OCI-LY7 (cell line): ENCODE measurements around the gene CSE1L. TPM values are rescaled to one million over a fixed set of nuclear protein-coding genes. Genes with fewer than 3 reads are reported as not detected.

Source experiments
- BruUV-seq: library from RNA; stranded (reverse); fragments of 400-500 nt; replicated peaks from 2 replicates; lab custom pipeline; 2021; lab: Mats Ljungman, UMichigan
- CTCF ChIA-PET: fragments of 300-600 bp; sonication (Branson Sonifier 250); formaldehyde crosslinking; loops from one replicate; lab custom pipeline; 2022; ENCODE audit warnings: antibody characterized with exemption; ENCODE audit not compliant: unreplicated experiment; lab: Charles Lee
- POLR2A ChIA-PET: fragments of 300-600 bp; sonication (Branson Sonifier 250); formaldehyde crosslinking; loops from one replicate; lab custom pipeline; 2022; ENCODE audit warnings: antibody characterized with exemption; lab: Charles Lee
- DNase-seq: peaks from one replicate; pipeline ENCODE4 v3.0.0-alpha.2; 2015; ENCODE audit warnings: low spot score
- H2AFZ ChIP-seq: fragments of 200-600 bp; sonication (generic), shearing (Covaris generic); 2 replicates; pipeline ENCODE4 v1.6.1; 2014; ENCODE audit warnings: mild to moderate bottlenecking, antibody characterized with exemption, low read length, moderate library complexity
- H3K27ac ChIP-seq: fragments of 200-600 bp; sonication (generic); 2 replicates; pipeline ENCODE4 v1.5.1; 2014; ENCODE audit warnings: mixed run types, low read depth, mild to moderate bottlenecking, moderate library complexity, low read length, inconsistent platforms; ENCODE audit not compliant: poor library complexity, severe bottlenecking
- H3K36me3 ChIP-seq: fragments of 200-600 bp; sonication (generic); 2 replicates; pipeline ENCODE4 v1.6.1; 2014; ENCODE audit warnings: mild to moderate bottlenecking, antibody characterized with exemption, low read length, moderate library complexity, mixed read lengths; ENCODE audit not compliant: insufficient read depth
- H3K4me1 ChIP-seq: fragments of 200-600 bp; sonication (generic); 2 replicates; pipeline ENCODE4 v1.5.1; 2014; ENCODE audit warnings: mild to moderate bottlenecking, low read length; ENCODE audit not compliant: insufficient read depth, poor library complexity, severe bottlenecking
- H3K4me2 ChIP-seq: fragments of 200-600 bp; sonication (generic); 2 replicates; pipeline ENCODE4 v1.6.1; 2014; ENCODE audit warnings: mild to moderate bottlenecking, low read length
- H3K4me3 ChIP-seq: fragments of 200-600 bp; sonication (generic); 2 replicates; pipeline ENCODE4 v1.5.1; 2014; ENCODE audit warnings: mild to moderate bottlenecking, low read depth, low read length; ENCODE audit not compliant: poor library complexity, severe bottlenecking
- H3K79me2 ChIP-seq: fragments of 200-600 bp; sonication (generic); 2 replicates; pipeline ENCODE4 v1.6.1; 2016; ENCODE audit warnings: low read depth, mild to moderate bottlenecking, low read length, moderate library complexity, mixed read lengths; ENCODE audit not compliant: insufficient read depth
- H3K9me2 ChIP-seq: fragments of 200-600 bp; sonication (generic); 2 replicates; pipeline ENCODE4 v1.6.1; 2016; ENCODE audit warnings: mild to moderate bottlenecking, low read length, mixed read lengths; ENCODE audit not compliant: insufficient read depth
- H3K9me3 ChIP-seq: fragments of 200-600 bp; sonication (generic); 2 replicates; pipeline ENCODE4 v1.6.1; 2014; ENCODE audit warnings: mild to moderate bottlenecking, mixed run types, low read length, mixed read lengths
- H4K20me1 ChIP-seq: fragments of 200-600 bp; sonication (generic); 2 replicates; pipeline ENCODE4 v1.6.1; 2014; ENCODE audit warnings: mild to moderate bottlenecking, antibody characterized with exemption, low read length, moderate library complexity, mixed read lengths; ENCODE audit not compliant: insufficient read depth
- EZH2phosphoT487 ChIP-seq: fragments of 200-600 bp; sonication (generic); IDR thresholded peaks from 2 replicates; pipeline ENCODE4 v1.6.1; 2018; ENCODE audit warnings: low read depth, borderline replicate concordance, mild to moderate bottlenecking, mixed run types, antibody characterized with exemption, low read length, moderate library complexity, mixed read lengths
- intact Hi-C: fragments of 100-400 bp; cut with micrococcal nuclease; formaldehyde crosslinking; loops from one replicate; pipeline ENCODE4 v1.10.0; 2022; ENCODE audit not compliant: unreplicated experiment
- total RNA-seq, 2 experiments: library from RNA; depleted of rRNA in 1 of 2; stranded (reverse); fragments of >200 nt in 1 of 2; shearing (Covaris generic) in 1 of 2; gene quantifications; 2 replicates each; pipeline ENCODE4 v1.2.3, GENCODE V29; 2014 to 2022
- TF ChIP-seq, protein P1 (sequence below): fragments of 200-600 bp; sonication (generic); conservative IDR thresholded peaks from 2 replicates; pipeline ENCODE4 v1.5.1; 2014; ENCODE audit warnings: mild to moderate bottlenecking, antibody characterized with exemption, low read length, moderate library complexity, mixed read lengths

Gene CSE1L
- total RNA-seq, 2 experiments from 2014 or later = 104 to 145 TPM

DNA sequence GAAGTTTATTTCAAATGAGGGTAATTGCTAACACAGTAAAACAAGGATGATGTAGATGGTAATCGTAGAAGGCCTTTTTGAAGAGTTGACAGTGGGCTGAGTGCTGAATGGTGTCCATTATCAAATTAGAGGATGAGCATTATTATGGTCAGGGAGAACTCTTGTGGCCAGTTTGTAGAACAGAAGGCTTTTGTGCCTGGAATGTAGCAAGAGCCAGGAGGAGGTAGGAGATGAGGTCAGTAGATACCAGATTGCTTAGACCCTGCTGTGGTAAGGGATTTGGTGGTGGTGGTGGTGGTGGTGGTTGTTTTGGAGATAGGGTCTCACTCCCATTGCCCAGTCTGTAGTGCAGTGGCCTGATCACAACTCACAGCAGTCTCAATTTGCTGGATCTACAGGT is 6.2 kb downstream of the CSE1L start:
- BruUV-seq = no TSS peak
- Histone ChIP-seq H3K27ac (no peak overlapping the region), H3K4me1 (peaks cover 12% of the 10 kb centered on the region), H3K36me3 (peaks cover 96% of the 10 kb centered on the region), H3K9me2 (no peaks in the 10 kb centered on the region), H2AFZ (no peak overlapping the region), H3K9me3 (peaks cover 17% of the 10 kb centered on the region; the same call in 1 of the 2 replicates), H4K20me1 (peaks cover 47% of the 10 kb centered on the region), H3K4me3 (no peak overlapping the region), H3K79me2 (peaks cover 100% of the 10 kb centered on the region), H3K4me2 (peak overlapping the region; percentile 5; the same call in 1 of the 2 replicates)
- DNase-seq = no peak
- intact Hi-C loops = no loop called here
- TF ChIP-seq, protein P1, sequence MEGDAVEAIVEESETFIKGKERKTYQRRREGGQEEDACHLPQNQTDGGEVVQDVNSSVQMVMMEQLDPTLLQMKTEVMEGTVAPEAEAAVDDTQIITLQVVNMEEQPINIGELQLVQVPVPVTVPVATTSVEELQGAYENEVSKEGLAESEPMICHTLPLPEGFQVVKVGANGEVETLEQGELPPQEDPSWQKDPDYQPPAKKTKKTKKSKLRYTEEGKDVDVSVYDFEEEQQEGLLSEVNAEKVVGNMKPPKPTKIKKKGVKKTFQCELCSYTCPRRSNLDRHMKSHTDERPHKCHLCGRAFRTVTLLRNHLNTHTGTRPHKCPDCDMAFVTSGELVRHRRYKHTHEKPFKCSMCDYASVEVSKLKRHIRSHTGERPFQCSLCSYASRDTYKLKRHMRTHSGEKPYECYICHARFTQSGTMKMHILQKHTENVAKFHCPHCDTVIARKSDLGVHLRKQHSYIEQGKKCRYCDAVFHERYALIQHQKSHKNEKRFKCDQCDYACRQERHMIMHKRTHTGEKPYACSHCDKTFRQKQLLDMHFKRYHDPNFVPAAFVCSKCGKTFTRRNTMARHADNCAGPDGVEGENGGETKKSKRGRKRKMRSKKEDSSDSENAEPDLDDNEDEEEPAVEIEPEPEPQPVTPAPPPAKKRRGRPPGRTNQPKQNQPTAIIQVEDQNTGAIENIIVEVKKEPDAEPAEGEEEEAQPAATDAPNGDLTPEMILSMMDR = no peak
- no peak for TF ChIP-seq EZH2phosphoT487
- ChIA-PET CTCF (no interaction called here), POLR2A (interaction anchor here (0.7 kb wide), 1 partner anchor 328 kb away, joined by 5 read pairs; no protein-coding TSS in a partner anchor)

DNA sequence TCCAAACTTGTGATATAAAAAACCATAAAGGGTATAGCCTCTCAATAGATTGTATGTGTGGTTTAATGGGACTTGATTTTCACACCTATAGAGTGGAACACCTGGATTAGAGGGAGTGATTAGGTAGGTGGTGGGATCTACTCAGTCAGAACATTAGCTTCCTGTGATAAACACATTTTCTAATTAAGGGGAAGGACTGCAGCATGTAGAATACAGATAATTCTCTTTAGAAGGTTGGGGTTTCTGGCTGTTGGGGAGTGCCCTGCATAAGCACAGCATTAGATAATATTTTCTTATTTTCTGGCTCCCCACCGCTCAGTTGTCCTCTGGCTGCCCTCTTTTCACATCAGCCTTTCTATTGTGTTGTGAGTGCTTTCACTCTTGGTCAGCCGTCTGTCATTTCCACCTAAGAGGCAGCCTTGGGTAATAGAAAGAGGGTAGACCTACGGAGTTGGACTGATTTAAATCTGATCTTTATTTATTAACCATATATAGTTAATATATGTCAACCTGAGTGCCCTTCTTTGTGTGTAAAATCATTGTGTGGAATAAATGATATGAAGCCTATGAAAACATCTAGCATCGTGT is 8.0 kb downstream of the CSE1L start:
- H3K4me2 ChIP-seq = no peak overlapping the region; the same call in 1 of the 2 replicates
- TF ChIP-seq EZH2phosphoT487 = no peak
- TF ChIP-seq, protein P1 = no peak
- H3K36me3 ChIP-seq = peaks cover 98% of the 10 kb centered on the region
- no peak for DNase-seq
- H3K4me3 ChIP-seq = no peak overlapping the region
- H3K79me2 ChIP-seq = peaks cover 100% of the 10 kb centered on the region
- no TSS peak for BruUV-seq
- ChIA-PET POLR2A (interaction anchor here (0.6 kb wide), 1 partner anchor 24 kb away, joined by 3 read pairs; no protein-coding TSS in a partner anchor), CTCF (no interaction called here)
- no peaks in the 10 kb centered on the region for H3K9me2 ChIP-seq
- no peak overlapping the region for H2AFZ ChIP-seq
- peaks cover 7% of the 10 kb centered on the region; the same call in 1 of the 2 replicates for H3K9me3 ChIP-seq
- peaks cover 45% of the 10 kb centered on the region for H4K20me1 ChIP-seq
- H3K27ac ChIP-seq = no peak overlapping the region
- H3K4me1 ChIP-seq = no peaks in the 10 kb centered on the region
- intact Hi-C loops = no loop called here

DNA sequence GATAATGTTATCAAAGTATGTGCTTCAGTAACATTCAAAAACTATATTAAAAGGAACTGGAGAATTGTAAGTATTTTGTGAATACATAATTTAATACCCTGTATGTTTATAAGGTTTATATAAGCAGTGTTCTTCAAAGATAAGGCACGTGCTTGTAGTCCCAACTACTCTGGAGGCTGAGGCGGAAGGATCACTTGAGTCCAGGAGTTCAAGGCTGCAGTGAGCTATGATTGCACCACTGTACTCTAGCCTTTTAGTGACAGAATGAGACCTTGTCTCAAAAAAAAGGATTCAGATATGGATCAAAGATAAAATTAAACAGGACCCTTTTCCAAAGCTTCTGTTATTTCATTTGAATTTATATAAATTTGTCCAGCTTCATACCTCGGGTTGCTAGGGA is 17.2 kb downstream of the CSE1L start:
- intact Hi-C loops = no loop called here
- no peak for DNase-seq
- Histone ChIP-seq H2AFZ (no peak overlapping the region), H3K36me3 (peaks cover 94% of the 10 kb centered on the region), H3K4me2 (no peak overlapping the region), H3K4me1 (no peaks in the 10 kb centered on the region), H3K9me3 (no peaks in the 10 kb centered on the region), H3K9me2 (no peaks in the 10 kb centered on the region), H3K79me2 (peaks cover 68% of the 10 kb centered on the region), H3K4me3 (no peak overlapping the region), H4K20me1 (peaks cover 8% of the 10 kb centered on the region; the same call in 1 of the 2 replicates), H3K27ac (no peak overlapping the region)
- ChIA-PET CTCF (no interaction called here), POLR2A (interaction anchor here (1.2 kb wide), 2 partner anchors 9 to 12 kb away, joined by 3 to 5 read pairs; no protein-coding TSS in a partner anchor)
- no TSS peak for BruUV-seq
- TF ChIP-seq EZH2phosphoT487 = no peak
- TF ChIP-seq, protein P1 = no peak
